Activated T-helper 17 cell treated with anti-CD3 and anti-CD28 coated beads, Interleukin-2, amount 50 U/mL, for 72 hours (primary cell): ENCODE results near the gene ABCF1. TPM values are rescaled to one million over a fixed set of nuclear protein-coding genes. Genes with fewer than 3 reads are reported as not detected.
"Not testable (repeated sequence)": the region's sequence is repeated elsewhere in the genome, so short reads cannot be mapped to it uniquely, and the experiment has no call there.

ENCODE experiments used
- ATAC-seq: fragments of 150-1000 bp; cut with Tn5 transposase; replicated peaks from 2 replicates; pipeline ENCODE4 v1.10.0; 2021; ENCODE audit warnings: mild to moderate bottlenecking, moderate library complexity
- H3K27ac Mint-ChIP-seq: one replicate; pipeline ENCODE4 v1.8.0; 2022; ENCODE audit warnings: mixed read lengths
- H3K27me3 Mint-ChIP-seq: one replicate; pipeline ENCODE4 v1.8.0; 2022; ENCODE audit warnings: mixed read lengths
- H3K36me3 Mint-ChIP-seq: one replicate; pipeline ENCODE4 v1.8.0; 2022; ENCODE audit warnings: low read depth, mild to moderate bottlenecking, mixed read lengths
- H3K4me1 Mint-ChIP-seq: one replicate; pipeline ENCODE4 v1.8.0; 2022; ENCODE audit warnings: mixed read lengths
- H3K4me3 Mint-ChIP-seq: one replicate; pipeline ENCODE4 v1.8.0; 2022; ENCODE audit warnings: mild to moderate bottlenecking, mixed read lengths
- H3K9me3 Mint-ChIP-seq: one replicate; pipeline ENCODE4 v1.8.0; 2022; ENCODE audit warnings: mixed read lengths
- total RNA-seq, 2 donors: library from RNA; stranded (reverse); gene quantifications; one replicate each; pipeline ENCODE4 v1.2.3, GENCODE V29; 2022

Gene ABCF1
- 10 to 100 TPM; 65.0 to 98.2 TPM for total RNA-seq

DNA sequence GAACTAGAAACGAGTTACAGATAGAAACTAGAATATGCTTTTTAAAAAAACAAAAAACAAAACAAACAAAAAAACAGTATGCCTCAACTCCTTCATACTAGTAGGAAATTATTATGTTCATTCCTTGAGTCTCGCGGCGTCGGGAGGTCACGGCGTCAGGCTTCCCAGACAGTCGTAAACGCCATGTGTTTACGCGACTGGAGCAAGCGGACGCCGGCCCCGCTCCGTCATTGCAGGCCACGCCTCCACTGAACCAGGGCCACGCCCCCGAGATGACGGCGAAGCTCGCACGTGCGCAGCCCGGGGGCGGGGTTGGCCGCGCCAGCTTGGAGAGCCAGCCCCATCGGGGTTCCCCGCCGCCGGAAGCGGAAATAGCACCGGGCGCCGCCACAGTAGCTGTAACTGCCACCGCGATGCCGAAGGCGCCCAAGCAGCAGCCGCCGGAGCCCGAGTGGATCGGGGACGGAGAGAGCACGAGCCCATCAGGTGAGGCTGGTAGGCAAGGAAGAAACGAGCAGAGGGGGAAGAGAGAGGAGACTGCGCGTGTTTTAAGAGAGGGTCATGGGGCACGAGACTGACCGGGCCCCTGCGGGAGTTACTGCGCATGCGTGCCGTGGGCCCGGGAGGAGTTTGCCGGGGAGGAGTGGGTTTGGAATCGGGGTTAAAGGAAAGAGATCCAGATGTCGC lies at the start of gene ABCF1:
TSS of gene ABCF1 (plus strand) at position 368 of the 687 bp plus-strand sequence. CDS start at position 414, 46 bp downstream.
- Mint-ChIP-seq H3K36me3 (peaks cover 39% of the 10 kb centered on the region), H3K4me3 (peak within 1 kb of the TSS; percentile 95), H3K27me3 (no peaks in the 10 kb centered on the region)

DNA sequence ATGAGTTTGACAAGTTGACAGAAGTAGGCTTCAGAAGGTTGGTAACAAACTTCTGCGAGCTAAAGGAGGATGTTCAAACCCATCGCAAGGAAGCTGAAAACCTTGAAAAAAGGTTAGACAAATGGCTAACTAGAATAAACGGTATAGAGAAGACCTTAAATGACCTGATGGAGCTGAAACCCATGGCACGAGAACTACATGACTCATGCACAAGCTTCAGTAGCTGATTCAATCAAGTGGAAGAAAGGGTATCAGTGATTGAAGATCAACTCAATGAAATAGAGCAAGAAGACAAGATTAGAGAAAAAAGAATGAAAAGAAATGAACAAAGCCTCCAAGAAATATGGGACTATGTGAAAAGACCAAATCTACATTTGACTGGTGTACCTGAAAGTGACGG lies 49.3 kb upstream of the ABCF1 start:
- not testable (repeated sequence) for H3K36me3 Mint-ChIP-seq, H3K27me3 Mint-ChIP-seq, ATAC-seq
- Mint-ChIP-seq H3K27ac (peak overlapping the region; percentile 52), H3K9me3 (peaks cover 17% of the 10 kb centered on the region), H3K4me1 (peaks cover 25% of the 10 kb centered on the region), H3K4me3 (peak overlapping the region; percentile 29)

More for the DNA sequence above, at the start of gene ABCF1:
- peak within 1 kb of the TSS; percentile 100 for H3K27ac Mint-ChIP-seq
- peaks cover 45% of the 10 kb centered on the region for H3K4me1 Mint-ChIP-seq
- H3K9me3 Mint-ChIP-seq: no peaks in the 10 kb centered on the region
- ATAC-seq: peak; percentile 95

DNA sequence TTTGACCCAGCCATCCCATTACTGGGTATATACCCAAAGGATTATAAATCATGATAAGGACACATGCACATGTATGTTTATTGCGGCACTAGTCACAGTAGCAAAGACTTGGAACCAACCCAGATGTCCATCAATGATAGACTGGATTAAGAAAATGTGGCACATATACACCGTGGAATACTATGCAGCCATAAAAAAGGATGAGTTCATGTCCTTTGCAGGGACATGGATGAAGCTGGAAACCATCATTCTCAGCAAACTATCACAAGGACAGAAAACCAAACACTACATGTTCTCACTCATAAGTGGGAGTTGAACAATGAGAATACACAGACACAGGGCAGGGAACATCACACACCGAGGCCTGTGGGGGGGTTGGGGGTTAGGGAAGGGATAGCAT lies 44.8 kb upstream of the ABCF1 start:
- H3K36me3 Mint-ChIP-seq, ATAC-seq, H3K27me3 Mint-ChIP-seq, H3K27ac Mint-ChIP-seq: not testable (repeated sequence)
- H3K9me3 Mint-ChIP-seq: peaks cover 13% of the 10 kb centered on the region
- peaks cover 39% of the 10 kb centered on the region for H3K4me1 Mint-ChIP-seq
- H3K4me3 Mint-ChIP-seq: peak overlapping the region; percentile 39

GRCh38 chr6:30529349-30529875 lies 41.8 kb upstream of the ABCF1 start:
- H3K4me3 Mint-ChIP-seq: peak overlapping the region; percentile 69
- peak; percentile 58 for ATAC-seq

GRCh38 chr6:30530014-30530413 lies 41.2 kb upstream of the ABCF1 start:
- H3K4me3 Mint-ChIP-seq: peak overlapping the region; percentile 69
- peak overlapping the region; percentile 94 for H3K27ac Mint-ChIP-seq
- ATAC-seq: no peak
- no peaks in the 10 kb centered on the region for H3K9me3 Mint-ChIP-seq
- H3K36me3 Mint-ChIP-seq: peaks cover 8% of the 10 kb centered on the region
- peaks cover 30% of the 10 kb centered on the region for H3K4me1 Mint-ChIP-seq
- no peaks in the 10 kb centered on the region for H3K27me3 Mint-ChIP-seq

More at GRCh38 chr6:30529349-30529875, 41.8 kb upstream of the ABCF1 start:
- H3K4me1 Mint-ChIP-seq: peaks cover 30% of the 10 kb centered on the region
- H3K36me3 Mint-ChIP-seq, H3K27me3 Mint-ChIP-seq, H3K9me3 Mint-ChIP-seq: not testable (repeated sequence)
- H3K27ac Mint-ChIP-seq: peak overlapping the region; percentile 94

- ATAC-seq: no peak
- Mint-ChIP-seq H3K27me3 (no peaks in the 10 kb centered on the region), H3K4me1 (peaks cover 21% of the 10 kb centered on the region), H3K4me3 (peak overlapping the region; percentile 84), H3K36me3 (no peaks in the 10 kb centered on the region), H3K9me3 (no peaks in the 10 kb centered on the region), H3K27ac (peak overlapping the region; percentile 92)
Measured at GRCh38 chr6:30533460-30534294, 37.6 kb upstream of the ABCF1 start.

DNA sequence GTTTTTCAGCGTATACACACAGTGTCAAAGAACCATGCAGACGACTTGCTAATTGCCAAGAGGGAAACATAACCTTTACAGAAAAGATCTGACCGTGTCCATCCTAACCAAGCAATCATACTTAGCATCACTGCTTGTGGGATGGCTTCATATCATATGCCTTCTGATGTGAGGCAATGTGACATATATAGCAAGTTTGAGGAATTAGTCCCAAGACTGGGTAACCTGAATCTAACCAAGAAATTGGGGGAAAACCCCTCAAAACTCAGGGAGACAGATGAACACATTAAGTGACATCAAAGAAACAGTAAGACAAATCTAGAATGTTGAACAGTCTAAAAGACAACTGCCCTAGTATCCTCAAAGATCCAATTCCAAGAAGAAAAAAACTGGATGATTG lies 33.3 kb upstream of the ABCF1 start:
- Mint-ChIP-seq H3K9me3 (no peaks in the 10 kb centered on the region), H3K4me3 (no peak overlapping the region), H3K27ac (no peak overlapping the region), H3K4me1 (peaks cover 31% of the 10 kb centered on the region), H3K27me3 (no peaks in the 10 kb centered on the region), H3K36me3 (no peaks in the 10 kb centered on the region)
- ATAC-seq: no peak

GRCh38 chr6:30541515-30542403 lies 29.5 kb upstream of the ABCF1 start:
- Mint-ChIP-seq H3K36me3 (peaks cover 23% of the 10 kb centered on the region), H3K27me3 (no peaks in the 10 kb centered on the region), H3K4me1 (peaks cover 34% of the 10 kb centered on the region), H3K9me3 (no peaks in the 10 kb centered on the region), H3K27ac (peak overlapping the region; percentile 66), H3K4me3 (peak overlapping the region; percentile 87)
- peak; percentile 83 for ATAC-seq

DNA sequence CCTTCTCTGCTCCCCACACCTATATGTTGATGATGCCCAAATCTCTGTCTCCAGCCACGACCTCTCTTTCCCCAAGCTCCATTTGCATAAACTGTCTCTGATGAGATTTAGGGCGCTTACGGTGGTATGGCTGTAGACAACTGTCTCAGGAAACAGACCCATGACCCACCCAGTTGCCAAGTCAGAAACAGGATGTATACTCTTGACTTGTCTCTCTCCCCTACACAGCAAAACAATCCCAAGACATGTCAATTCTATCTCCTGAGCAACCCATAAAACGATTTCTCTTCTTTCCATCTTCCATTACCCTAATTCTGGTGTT lies 28.9 kb upstream of the ABCF1 start:
- Mint-ChIP-seq H3K27me3 (no peaks in the 10 kb centered on the region), H3K4me3 (peak overlapping the region; percentile 87), H3K9me3 (no peaks in the 10 kb centered on the region), H3K4me1 (peaks cover 34% of the 10 kb centered on the region), H3K36me3 (peaks cover 29% of the 10 kb centered on the region), H3K27ac (peak overlapping the region; percentile 66)
- ATAC-seq: peak; percentile 22

GRCh38 chr6:30542915-30543314 lies 28.3 kb upstream of the ABCF1 start:
- Mint-ChIP-seq H3K4me1 (peaks cover 34% of the 10 kb centered on the region), H3K27ac (peak overlapping the region; percentile 66), H3K27me3 (no peaks in the 10 kb centered on the region), H3K4me3 (peak overlapping the region; percentile 87), H3K36me3 (peaks cover 32% of the 10 kb centered on the region), H3K9me3 (no peaks in the 10 kb centered on the region)
- no peak for ATAC-seq

DNA sequence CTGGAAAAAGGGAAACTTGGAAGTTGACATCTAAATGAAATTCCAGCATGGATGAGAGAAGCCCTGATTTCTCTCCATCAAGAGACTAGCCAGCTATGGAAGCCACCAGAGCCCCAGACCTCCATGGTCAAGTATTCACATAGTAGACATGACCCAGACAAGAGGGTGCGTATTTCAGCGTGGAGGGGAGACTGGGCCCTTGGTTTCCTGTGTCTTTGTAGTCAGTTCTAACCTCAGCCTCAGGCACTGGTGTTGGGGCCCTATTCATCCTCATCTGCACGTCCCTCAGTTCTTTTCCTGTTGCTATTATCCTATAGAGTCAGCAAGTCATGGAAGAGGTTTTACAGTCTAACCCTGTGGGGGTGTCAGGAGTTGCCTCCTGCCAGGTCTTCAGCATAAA lies 27.4 kb upstream of the ABCF1 start:
- Mint-ChIP-seq H3K27me3 (no peaks in the 10 kb centered on the region), H3K4me3 (peak overlapping the region; percentile 62), H3K36me3 (peaks cover 41% of the 10 kb centered on the region), H3K27ac (peak overlapping the region; percentile 34), H3K9me3 (no peaks in the 10 kb centered on the region), H3K4me1 (peaks cover 34% of the 10 kb centered on the region)
- peak; percentile 16 for ATAC-seq

GRCh38 chr6:30544666-30545272 lies 26.5 kb upstream of the ABCF1 start:
- Mint-ChIP-seq H3K27ac (peak overlapping the region; percentile 34), H3K4me3 (peak overlapping the region; percentile 62)

DNA sequence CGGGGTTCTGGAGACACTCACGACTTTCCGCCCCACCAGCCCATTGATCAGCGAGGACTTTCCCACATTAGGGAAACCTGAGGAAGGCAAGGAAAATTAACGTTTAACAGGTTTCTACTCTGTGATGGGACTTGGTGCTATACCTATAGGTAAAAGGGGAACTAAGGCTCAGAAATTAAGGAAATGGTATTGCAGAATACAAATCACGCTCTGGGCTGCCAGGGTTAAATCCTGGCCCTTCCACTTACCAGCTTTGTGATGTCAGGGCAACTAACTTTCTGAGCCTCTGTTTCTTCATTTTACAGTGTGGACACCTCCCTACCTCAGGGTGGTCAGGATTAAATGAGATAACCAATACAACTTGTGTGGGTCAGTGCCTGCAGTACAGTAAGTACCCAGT lies 23.8 kb upstream of the ABCF1 start:
- H3K36me3 Mint-ChIP-seq: peaks cover 77% of the 10 kb centered on the region
- H3K4me1 Mint-ChIP-seq: peaks cover 28% of the 10 kb centered on the region
- ATAC-seq: no peak
- H3K9me3 Mint-ChIP-seq: no peaks in the 10 kb centered on the region
- H3K27ac Mint-ChIP-seq: no peak overlapping the region
- H3K4me3 Mint-ChIP-seq: no peak overlapping the region
- no peaks in the 10 kb centered on the region for H3K27me3 Mint-ChIP-seq

More at GRCh38 chr6:30544666-30545272, 26.5 kb upstream of the ABCF1 start:
- peaks cover 34% of the 10 kb centered on the region for H3K4me1 Mint-ChIP-seq
- H3K9me3 Mint-ChIP-seq: no peaks in the 10 kb centered on the region
- peak; percentile 74 for ATAC-seq
- H3K36me3 Mint-ChIP-seq: peaks cover 50% of the 10 kb centered on the region
- no peaks in the 10 kb centered on the region for H3K27me3 Mint-ChIP-seq

- H3K4me1 Mint-ChIP-seq: peaks cover 29% of the 10 kb centered on the region
- no peak overlapping the region for H3K27ac Mint-ChIP-seq
- no peak overlapping the region for H3K4me3 Mint-ChIP-seq
- no peaks in the 10 kb centered on the region for H3K27me3 Mint-ChIP-seq
- H3K36me3 Mint-ChIP-seq: peaks cover 86% of the 10 kb centered on the region
- no peak for ATAC-seq
- no peaks in the 10 kb centered on the region for H3K9me3 Mint-ChIP-seq
Measured at GRCh38 chr6:30548375-30548774, 22.9 kb upstream of the ABCF1 start.
